Activated gamma-delta T cell treated with anti-CD3 and anti-CD28 coated beads, Interleukin-2, amount 50 U/mL, for 16 hours (primary cell): ENCODE measurements around the gene TNRC6C.

Source experiments
- DNase-seq: peaks from one replicate; pipeline ENCODE4 v3.0.0-alpha.2; 2020; ENCODE audit warnings: low read depth

Gene TNRC6C, protein sequence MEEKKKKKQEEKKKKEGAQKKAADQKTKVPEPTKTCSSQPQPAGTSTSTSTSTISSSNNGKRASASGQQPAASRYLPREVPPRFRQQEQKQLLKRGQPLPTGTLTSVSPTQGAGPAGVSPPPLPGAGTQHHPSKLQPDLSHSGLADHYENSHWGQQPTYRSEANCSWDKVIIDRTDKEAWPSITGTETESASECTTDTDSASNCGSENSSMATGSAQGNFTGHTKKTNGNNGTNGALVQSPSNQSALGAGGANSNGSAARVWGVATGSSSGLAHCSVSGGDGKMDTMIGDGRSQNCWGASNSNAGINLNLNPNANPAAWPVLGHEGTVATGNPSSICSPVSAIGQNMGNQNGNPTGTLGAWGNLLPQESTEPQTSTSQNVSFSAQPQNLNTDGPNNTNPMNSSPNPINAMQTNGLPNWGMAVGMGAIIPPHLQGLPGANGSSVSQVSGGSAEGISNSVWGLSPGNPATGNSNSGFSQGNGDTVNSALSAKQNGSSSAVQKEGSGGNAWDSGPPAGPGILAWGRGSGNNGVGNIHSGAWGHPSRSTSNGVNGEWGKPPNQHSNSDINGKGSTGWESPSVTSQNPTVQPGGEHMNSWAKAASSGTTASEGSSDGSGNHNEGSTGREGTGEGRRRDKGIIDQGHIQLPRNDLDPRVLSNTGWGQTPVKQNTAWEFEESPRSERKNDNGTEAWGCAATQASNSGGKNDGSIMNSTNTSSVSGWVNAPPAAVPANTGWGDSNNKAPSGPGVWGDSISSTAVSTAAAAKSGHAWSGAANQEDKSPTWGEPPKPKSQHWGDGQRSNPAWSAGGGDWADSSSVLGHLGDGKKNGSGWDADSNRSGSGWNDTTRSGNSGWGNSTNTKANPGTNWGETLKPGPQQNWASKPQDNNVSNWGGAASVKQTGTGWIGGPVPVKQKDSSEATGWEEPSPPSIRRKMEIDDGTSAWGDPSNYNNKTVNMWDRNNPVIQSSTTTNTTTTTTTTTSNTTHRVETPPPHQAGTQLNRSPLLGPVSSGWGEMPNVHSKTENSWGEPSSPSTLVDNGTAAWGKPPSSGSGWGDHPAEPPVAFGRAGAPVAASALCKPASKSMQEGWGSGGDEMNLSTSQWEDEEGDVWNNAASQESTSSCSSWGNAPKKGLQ (N-terminal part only)

DNA sequence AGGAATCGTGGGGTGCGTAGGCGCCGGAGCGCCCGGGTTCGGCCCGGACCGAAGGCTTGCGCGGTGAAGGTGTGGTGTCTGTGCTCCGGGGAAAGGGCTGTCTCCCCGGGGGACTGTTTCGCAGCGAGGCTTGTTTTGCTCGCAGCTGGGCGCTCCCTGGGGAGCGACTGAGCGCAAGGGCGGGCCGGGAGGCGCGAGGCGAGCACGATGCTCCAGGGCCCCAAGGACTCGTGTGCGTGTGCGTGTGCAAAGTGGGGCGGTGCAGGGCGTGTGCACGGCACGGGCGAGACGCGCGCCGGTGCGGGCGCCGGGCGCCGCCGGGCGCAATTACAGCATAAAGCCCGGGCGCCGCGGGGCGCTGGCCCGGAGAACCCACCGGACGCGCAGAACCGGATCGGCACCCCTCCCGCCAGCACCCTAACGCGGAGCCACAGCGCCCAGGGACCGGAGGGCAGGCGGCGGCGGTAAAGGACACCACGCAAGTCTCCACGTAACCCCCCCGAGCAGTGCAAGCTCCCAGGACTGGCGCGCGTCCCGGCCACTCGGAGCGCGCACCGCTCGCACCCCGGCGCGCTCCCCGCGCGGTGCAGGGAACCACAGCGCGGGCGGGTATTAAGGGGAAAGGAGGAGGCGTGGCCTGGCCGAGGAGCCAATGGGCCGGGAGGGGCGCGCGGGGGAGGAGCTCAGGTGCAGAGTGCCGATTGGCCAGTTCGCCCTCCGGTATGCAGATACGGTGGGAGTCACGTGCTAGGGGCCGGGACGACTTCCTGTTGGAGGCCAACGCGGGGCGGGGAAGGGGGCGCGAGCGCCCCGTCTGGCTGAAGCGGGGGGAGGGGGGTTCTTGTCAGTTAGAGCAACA, at the start of gene TNRC6C:
Gene TNRC6C (plus strand): TSS at position 847 of the 859 bp plus-strand sequence. CDS start 45,504 bp downstream, outside the sequence.
- DNase-seq, result peak; percentile 100

DNA sequence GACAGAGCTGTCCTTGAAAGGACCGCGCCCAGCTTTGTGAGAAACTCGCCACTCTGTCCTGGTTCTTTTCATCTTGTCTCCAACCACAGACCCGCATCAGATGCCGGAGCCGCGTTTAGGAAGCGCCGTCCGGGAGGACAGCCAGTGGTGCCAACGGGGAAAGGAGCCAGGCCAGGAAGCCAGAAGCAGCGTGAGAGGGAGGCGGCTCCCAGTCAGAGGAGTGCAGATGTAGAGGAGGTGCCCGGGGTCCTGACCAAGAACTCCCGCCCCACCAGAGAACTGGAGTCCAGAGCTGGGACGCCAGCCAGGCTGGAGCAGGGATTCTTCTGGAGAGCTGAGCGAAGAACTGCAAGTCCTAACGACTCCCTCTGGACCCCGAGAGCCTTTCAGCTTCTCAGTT, 49.3 kb upstream of the TNRC6C start:
- DNase-seq, result no peak

DNA sequence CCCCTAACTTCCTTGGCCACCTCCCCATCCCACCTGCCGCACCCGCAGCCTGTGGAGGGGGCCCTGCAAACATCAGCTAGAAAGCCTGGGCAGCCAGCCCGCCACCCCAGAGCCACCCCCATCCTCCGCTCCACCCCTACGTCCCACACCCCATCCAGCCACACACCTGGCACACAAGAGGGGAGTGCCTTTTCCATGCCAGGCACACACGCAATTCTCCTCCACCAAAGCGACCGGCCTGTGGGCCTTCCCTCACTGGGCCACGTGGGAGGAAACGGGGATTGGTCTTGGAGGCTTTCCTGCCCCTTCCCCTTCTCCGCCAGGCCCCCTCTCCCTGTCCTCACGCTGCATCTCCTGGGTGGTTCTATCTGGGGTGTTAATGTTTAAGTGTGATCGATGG, 48.7 kb upstream of the TNRC6C start:
- no peak for DNase-seq

DNA sequence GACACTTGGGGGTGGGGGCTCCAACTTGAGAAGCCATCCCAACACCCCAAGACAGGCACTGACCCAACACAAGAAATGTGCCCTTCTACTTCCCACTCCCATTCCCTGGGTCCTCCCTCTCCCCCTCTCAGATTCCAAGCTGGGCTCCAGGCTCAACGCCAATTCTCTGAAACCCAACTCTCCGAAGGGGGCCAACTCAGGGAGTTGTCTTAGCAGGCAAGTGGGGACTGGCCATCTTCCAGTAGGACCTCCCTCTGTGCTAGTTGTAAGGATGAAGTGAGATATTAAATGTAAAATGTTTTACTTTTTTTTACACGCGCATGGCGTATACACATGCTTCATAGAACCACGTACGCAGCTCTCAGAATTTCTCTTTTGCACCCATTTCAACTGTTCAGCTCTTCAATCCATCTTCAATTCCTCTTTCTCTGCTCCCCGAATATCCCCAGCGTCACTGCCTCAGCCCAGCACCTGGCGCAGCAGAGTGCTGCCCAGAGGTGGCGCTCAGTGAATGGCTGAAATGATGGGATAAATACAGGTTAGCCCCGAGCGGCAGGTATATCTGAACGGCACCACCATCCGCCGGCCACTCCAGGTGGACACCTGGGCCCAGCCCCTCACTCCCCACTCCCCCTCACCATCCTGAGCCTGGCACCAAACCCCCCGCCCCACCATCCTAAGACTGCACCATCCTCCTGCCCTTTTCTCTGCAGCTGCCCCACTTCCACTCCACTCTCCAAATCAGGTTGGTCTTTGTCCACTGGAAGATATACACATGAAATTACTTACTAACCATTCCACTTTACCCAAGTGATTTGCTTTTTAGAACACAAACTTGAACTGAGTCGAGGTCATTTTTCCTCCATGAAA, 43.9 kb upstream of the TNRC6C start:
- no peak for DNase-seq

DNA sequence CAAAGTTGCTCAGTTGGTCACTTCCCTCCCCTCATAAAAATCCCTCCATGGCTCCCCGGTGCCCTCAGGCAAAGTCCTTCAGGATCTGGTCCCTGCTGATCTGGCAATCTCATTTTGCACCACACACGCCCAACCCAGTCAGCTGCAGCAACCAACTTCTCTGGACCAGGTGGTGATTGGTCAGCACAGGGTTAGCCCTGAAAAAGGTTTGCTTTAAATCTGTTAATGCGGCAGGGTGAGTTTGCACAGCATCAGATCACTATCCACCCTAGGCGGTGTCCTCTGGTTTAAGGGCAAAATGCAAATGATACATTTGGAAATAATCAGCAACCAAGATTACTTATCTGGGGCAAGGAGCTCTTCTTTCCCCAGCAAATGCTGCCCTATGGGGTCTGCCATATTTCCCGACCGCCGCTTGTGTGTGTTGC, 42.9 kb upstream of the TNRC6C start:
- DNase-seq, result no peak

DNA sequence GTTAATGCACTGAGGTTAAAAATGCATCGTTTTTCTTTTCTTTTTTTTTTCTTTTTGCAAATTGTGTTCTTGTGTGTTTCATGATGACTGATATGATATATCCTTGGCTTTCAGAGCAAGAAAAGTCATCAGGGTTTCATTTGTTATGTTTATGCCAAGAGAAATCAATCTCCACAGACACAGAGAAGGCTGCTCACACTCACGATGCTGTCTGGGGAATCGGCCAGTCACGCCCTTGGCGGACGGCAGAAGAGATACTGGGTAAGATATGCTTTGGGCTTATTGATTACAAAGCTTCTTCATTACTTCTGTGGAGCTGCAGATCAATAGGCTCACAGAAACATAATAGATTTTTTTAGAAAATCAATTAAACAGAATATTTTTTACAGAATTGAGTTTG, 42.2 kb upstream of the TNRC6C start:
- no peak for DNase-seq

DNA sequence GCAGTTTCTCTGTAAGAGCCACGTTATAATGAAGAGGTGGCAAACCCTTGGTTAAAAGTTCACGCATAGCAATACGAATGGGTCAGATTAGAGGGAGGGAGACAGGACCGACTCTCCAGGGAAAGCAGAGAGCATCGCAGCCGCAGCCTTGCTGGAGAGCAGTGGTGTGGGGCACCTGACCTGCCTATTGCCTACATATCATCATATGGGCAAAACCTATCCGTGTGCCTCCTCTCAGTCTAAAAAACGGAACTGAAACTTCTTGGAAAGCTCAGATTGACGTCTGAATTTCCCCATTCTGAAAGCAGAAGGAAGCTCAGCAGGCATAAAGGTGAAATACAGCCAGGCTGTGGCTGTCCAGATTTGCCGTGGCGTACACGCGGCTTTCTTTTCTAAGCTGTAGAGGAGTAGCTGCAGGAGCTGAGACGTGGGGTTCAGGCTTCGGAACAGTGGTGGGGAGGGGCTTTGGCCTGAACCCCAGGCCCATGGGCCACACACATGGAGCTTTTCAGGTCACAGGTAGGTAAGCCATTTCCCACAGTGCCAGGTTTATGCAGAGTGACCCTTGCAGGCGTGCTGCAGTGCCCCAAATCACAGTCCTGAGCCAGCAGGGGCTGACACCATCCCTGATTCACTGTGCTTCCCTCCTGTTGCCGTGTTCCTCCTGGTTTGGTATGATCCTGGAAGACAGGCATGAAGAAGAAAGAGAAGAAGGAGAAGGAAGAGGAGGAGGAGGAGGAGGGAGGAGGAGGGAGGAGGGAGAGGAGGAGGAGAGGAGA, 41.6 kb upstream of the TNRC6C start:
- DNase-seq, result no peak

DNA sequence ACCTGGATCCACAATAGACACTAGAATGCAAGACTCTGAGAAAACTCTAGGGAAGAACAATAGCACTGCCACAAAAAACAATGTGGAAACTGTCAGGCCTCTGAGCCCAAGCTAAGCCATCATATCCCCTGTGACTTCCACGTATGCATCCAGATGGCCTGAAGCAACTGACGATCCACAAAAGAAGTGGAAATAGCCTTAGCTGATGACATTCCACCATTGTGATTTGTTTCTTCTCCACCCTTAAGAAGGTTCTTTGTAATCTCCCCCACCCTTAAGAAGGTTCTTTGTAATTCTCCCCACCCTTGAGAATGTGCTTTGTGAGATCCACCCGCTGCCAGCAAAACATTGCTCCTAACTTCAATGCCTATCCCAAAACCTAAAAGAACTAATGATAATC, 39.2 kb upstream of the TNRC6C start:
- DNase-seq, result no peak

DNA sequence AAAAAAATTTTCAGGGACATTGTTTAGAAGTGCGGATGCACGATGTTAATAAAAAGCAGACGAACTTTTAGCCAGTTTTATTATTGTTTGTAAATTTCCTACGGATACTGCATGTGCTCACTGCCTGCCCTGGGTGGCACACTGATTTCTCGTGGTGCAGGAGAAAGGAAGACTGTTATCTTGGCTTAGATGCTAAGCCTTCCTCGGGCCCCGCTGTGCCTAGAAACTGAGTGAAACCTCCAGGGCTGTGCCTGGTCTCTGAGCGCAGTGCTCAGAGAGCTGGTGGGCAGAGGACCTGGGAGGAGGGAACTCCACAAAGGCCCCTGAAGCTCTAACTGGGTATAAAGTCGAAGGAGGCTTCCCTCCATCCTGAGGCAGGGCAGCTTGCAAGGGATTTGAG, 35.4 kb upstream of the TNRC6C start:
- DNase-seq, result no peak

DNA sequence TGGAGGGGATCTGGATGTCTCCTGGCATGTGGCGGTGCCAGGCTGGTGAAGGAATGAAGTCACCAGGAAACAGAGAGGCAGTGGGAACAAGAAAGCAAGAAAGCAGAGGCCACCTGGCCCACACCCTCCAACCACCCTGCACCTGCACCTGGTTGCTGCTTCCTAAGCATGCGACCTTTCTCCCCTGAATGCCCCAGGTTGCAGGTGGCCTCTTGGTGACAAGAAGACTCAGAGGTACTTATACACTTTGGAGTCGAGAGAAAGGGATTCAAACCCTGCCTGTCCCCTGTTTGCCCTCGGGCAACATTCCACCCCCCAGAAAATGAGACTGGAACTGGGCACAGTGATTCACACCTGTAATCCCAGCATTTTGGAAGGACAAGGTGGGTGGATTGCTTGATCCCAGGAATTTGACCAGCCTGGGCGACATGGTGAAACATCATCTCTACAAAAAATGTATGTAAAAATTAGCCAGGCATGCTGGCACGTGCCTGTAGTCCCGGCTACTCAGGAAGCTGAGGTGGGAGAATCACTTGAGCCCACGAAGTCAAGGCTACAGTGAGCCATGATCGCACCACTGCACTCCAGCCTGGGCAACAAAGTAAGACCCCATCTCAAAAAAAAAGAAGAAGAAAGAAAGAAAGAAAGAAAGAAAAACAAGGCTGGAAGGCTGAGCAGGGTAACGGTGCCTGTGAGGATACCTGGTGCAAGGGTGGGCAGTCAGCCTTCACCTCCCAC, 34.6 kb upstream of the TNRC6C start:
- no peak for DNase-seq

DNA sequence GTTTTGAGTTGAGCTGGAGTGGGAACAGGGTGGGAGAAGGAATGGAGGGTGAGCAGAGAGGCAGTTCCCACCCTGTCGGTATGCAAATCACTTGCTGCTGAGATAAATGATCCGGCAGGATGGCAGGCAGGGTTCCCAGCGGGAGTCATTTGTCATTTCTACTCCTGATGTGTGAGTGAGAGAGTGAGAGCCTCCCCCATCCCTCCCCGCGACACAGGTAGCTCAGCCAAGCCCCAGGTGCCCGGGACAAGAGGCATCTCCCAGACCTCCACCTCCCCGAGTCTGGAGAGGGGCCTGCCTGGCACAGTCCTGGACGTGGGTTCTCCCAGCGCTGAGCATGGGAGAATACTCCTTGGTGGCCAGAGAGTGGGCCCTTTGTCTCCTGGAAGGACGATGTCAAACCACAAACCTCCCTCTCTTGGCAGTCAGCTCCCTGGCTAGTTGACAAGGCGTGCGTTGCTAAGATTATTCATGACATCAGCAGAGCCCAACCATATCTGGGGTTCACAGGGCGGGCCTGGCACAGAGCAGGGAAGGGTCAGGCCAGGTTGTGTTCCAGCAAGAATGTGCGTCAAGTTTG, 33.7 kb upstream of the TNRC6C start:
- DNase-seq, result no peak

DNA sequence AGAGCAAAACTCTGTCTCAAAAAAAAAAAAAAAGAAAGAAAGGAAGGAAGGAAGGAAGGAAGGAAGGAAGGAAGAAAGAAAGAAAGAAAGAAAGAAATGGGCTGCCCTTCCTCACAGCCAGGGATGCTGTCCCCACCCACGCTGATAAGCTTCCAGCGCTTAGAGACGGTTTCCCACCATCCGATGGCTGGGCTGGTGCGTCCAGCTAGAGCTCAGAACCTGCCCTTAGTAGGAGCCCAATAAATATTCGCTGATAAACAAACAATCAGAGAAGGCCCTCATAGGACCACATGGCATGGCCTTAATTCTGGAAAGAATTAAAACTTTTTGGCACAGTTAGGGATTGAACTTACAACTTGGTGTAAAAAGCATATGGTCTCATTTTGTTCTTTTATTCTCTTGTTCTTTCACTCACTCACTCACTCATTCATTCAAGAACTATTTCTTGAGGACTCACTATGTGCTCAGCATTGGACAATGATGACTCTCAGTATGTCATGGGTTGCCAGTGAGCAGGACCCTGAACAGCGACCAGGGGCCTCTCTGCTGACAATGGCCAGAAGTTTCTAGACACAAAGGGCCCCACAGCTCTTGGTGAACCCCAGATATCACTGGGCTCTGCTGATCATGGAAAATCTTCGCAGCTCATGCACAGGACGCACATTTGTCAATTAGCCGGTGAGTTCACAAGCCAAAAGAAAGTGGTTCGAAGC, 32.5 kb upstream of the TNRC6C start:
- no peak for DNase-seq

DNA sequence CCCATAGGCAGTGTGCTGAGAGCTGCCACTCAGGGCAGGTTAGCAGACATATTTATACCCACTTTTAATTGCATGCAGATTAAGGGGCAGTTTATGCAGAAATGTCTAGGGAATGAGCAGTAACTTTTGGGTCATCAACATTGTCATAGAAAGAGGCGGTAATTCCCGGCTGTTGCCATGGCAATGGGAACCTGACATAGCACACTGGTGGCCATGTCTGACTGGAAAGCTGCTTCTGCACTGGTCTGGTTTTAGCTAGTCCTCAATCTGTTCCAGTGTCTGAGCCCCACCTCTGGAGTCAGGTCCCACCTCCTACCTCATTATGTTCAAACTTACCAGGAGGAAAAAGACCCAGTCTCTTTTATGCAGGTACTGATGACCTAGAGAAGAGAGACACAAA, 31.5 kb upstream of the TNRC6C start:
- DNase-seq, result no peak

DNA sequence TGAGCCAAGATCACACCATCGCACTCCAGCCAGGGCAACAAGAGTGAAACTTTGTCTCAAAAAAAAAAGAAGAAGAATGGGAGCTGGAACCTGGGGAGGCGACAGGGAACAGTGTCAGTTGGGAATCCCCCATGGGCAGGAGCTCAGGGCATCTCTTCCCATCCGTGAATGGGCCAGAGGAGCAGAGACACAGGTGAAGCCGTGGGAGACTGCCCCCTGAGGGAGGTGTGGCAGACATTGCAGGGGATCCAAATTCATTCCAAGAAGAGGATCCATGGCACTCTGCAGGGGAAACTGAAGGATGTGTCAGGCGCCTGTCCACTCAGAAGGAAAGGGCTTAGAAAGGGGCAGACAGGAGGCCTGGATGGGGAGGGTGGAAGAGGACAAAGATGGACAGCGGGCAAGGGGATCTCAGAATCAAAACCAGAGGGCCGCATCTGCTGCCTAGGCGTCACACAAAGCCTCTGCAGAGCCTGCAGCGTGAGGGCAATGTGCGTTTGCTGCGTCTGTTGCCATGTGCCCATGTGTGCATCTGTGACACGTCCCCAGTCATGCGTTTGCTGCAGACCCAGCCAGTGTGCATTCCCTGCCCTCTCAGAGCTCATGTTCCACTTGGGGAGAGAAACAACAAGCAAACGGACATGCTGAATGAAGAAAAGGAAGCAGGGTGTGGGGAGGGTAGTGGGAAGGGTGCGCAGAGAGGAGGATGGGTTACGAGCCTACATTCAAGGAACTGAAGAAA, 30.6 kb upstream of the TNRC6C start:
- DNase-seq, result no peak

DNA sequence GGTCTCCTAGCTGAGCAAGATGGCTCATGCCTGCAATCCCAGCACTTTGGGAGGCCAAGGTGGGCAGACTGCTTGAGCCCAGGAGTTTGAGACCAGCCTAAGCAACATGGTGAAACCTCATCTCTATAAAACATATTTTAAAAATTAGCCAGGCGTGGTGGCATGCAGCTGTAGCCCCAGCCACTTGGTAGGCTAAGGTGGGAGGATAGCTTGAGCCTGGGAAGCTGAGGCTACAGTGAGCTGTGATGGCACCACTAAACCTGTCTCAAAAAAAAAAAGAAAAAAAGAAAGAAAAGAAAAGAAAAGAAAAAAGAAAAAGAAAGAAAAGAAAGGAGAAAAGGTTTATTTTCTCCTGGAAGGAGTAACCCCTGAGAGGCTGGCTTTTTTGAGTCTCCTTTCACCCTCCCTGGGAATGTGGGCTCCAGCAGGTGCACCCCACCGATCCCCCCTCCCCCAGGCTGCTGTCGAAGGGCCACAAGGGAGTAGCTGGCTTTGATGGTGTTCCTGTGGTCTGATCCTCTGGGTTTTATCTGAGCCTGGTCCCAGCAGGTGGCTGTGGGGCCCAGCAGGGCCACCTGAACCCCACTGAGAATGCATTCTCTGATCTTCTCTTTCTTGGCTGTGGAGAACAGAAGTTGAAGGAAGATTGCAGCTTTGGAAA, 29.9 kb upstream of the TNRC6C start:
- no peak for DNase-seq

DNA sequence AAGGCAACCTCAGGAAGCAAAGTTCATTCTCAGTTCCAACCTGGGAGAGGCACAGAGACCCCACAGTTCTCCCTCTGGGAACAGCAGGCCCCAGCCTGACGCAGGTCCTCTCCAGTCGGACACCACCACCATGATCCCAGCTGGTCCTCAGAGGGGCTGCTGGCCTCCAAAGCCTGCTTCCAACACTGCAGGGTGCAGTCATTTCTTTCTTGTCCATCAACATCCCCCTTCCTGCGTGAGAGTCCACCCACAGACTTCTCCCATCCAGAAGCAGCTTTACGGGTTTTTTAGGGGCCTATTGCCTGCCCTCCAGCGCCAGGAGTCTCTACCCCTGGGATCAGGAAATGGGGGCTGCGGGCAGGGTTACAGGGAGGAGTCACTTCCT, 29.3 kb upstream of the TNRC6C start:
- no peak for DNase-seq

DNA sequence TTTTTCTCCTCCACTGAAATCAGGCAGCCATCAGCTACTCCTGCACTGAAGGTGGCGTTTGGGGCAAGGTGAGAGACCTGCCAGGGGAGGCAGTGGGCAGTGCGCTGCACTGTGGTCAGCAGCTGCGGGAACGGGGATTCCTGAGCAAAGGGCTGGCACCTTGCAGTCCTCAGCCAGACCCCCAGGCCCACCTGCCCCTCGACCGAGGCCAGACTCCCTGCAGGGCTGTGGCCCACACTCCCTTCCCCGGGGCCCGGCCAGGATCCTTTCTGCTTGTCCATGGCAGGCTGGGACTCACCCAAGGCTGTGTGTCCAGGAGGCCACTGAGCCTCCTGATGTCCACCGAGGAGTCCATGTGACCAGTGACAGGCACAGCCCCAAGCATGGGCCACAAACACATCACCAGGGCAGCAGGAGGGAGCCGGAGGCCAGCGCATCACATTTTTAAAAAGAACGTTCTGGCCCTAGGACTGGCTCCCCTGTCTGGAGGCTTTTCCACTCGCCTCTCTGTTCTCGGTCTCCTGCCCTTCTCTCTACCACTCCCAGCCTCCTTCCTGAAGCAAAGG, 28.5 kb upstream of the TNRC6C start:
- no peak for DNase-seq
